ENCODE measurements around the gene SSTR5. TPM values are rescaled to one million over a fixed set of nuclear protein-coding genes. Genes with fewer than 3 reads are reported as not detected.

SSTR5 gene
- polyA plus RNA-seq, 1 donor from 2014 or later = not detected

GRCh38 chr16:1129106-1129960 lies 56.8 kb downstream of the SSTR5 start:
- no peak overlapping the region for H3K27ac Mint-ChIP-seq
- H3K4me3 Mint-ChIP-seq = no peak overlapping the region
- no peaks in the 10 kb centered on the region for H3K4me1 Mint-ChIP-seq
- H3K27me3 Mint-ChIP-seq = peaks cover 2% of the 10 kb centered on the region
- H3K36me3 Mint-ChIP-seq = no peaks in the 10 kb centered on the region
- no peaks in the 10 kb centered on the region for H3K9me3 Mint-ChIP-seq

- H3K27ac Mint-ChIP-seq = no peak overlapping the region
- no peaks in the 10 kb centered on the region for H3K9me3 Mint-ChIP-seq
- no peak overlapping the region for H3K4me3 Mint-ChIP-seq
- no peaks in the 10 kb centered on the region for H3K4me1 Mint-ChIP-seq
- peaks cover 2% of the 10 kb centered on the region for H3K27me3 Mint-ChIP-seq
- H3K36me3 Mint-ChIP-seq = no peaks in the 10 kb centered on the region
These were observed 57.8 kb downstream of the SSTR5 start for GRCh38 chr16:1130382-1130781.

Other genes with a start within 250 kb of the SSTR5 start
- gene LMF1, start 101.8 kb upstream of the SSTR5 start, polyA plus RNA-seq = 16.1 TPM
- gene SOX8, start 91.0 kb upstream of the SSTR5 start, polyA plus RNA-seq = 0.48 TPM
- gene C1QTNF8, start 23.5 kb downstream of the SSTR5 start, polyA plus RNA-seq = not detected
- not detected for gene CACNA1H, start 80.4 kb downstream of the SSTR5 start, polyA plus RNA-seq
- not detected for gene TPSG1, start 152.5 kb downstream of the SSTR5 start, polyA plus RNA-seq
- gene TPSB2, start 157.4 kb downstream of the SSTR5 start, polyA plus RNA-seq = not detected
- gene TPSAB1, start 168.0 kb downstream of the SSTR5 start, polyA plus RNA-seq = not detected
- gene TPSD1, start 183.3 kb downstream of the SSTR5 start, polyA plus RNA-seq = not detected
- gene UBE2I, start 236.9 kb downstream of the SSTR5 start, polyA plus RNA-seq = 165 TPM